GM12878 (cell line): Measurements from ENCODE around the gene ALDH1A1. TPM values are rescaled to one million over a fixed set of nuclear protein-coding genes. Genes with fewer than 3 reads are reported as not detected.

Experiments used
- ATAC-seq: fragments of 200-7000 bp; cut with Tn5 transposase; 3 replicates; pipeline ENCODE4 v1.9.1; 2020; ENCODE audit warnings: mild to moderate bottlenecking, moderate library complexity
- BruUV-seq: library from RNA; stranded (reverse); fragments of 400-500 nt; replicated peaks from 2 replicates; lab custom pipeline; 2021; lab: Mats Ljungman, UMichigan
- CTCF ChIA-PET: fragments of 300-600 bp; sonication (Branson Sonifier 250); formaldehyde crosslinking; extraction: SDS; loops from one replicate; lab custom pipeline; 2021; ENCODE audit warnings: inconsistent platforms; lab: Yijun Ruan, JAX
- POLR2A ChIA-PET: fragments of 350-600 bp; formaldehyde crosslinking; extraction: SDS; loops from one replicate; lab custom pipeline; 2021; ENCODE audit warnings: inconsistent platforms; lab: Charles Lee
- RAD21 ChIA-PET: fragments of 300-600 bp; sonication (Branson Sonifier 250); formaldehyde crosslinking; loops from one replicate; lab custom pipeline; 2023; ENCODE audit warnings: antibody characterized with exemption; ENCODE audit not compliant: unreplicated experiment; lab: Charles Lee
- SMC1A ChIA-PET: fragments of 300-600 bp; sonication (Branson Sonifier 250); formaldehyde crosslinking; loops from one replicate; lab custom pipeline; 2023; ENCODE audit not compliant: unreplicated experiment, uncharacterized antibody; lab: Charles Lee
- DNase-seq: peaks from one replicate; pipeline ENCODE4 v3.0.0-alpha.2; 2011; ENCODE audit warnings: low read depth, low spot score
- FAIRE-seq: peaks from 3 replicates; lab custom pipeline; 2011; peaks lifted over from hg19 to GRCh38; lab: Jason Lieb, UNC
- H2AFZ ChIP-seq: 2 replicates; pipeline ENCODE4 v1.6.0; 2011; ENCODE audit warnings: low read depth, low read length, control low read depth; ENCODE audit not compliant: control insufficient read depth
- H3K27ac ChIP-seq: 2 replicates; pipeline ENCODE4 v1.5.1; 2011; ENCODE audit warnings: control low read depth; ENCODE audit not compliant: control insufficient read depth, insufficient read depth
- H3K27me3 ChIP-seq, 2 experiments: replicated peaks in 1 of 2; 2 replicates each; pipeline versions ENCODE4 v1.6.0 to v1.6.1; 2011; ENCODE audit warnings: low read length in 1 of 2; ENCODE audit not compliant: control insufficient read depth in 2 of 2, insufficient read depth in 2 of 2
- H3K36me3 ChIP-seq, 2 experiments: 2 replicates each; pipeline ENCODE4 v1.5.1; 2011; ENCODE audit warnings: low read length in 1 of 2; ENCODE audit not compliant: control insufficient read depth in 2 of 2, insufficient read depth in 2 of 2
- H3K4me1 ChIP-seq: 2 replicates; pipeline ENCODE4 v1.6.1; 2011; ENCODE audit warnings: mild to moderate bottlenecking, low read length, moderate library complexity, mixed read lengths; ENCODE audit not compliant: control insufficient read depth, insufficient read depth
- H3K4me2 ChIP-seq: 2 replicates; pipeline ENCODE4 v1.6.0; 2011; ENCODE audit warnings: control low read depth; ENCODE audit not compliant: control insufficient read depth, insufficient read depth
- H3K4me3 ChIP-seq: fragments of 200-600 bp; sonication (generic); 2 replicates; pipeline ENCODE4 v1.5.1; 2016
- H3K79me2 ChIP-seq: 2 replicates; pipeline ENCODE4 v1.6.0; 2011; ENCODE audit warnings: low read length; ENCODE audit not compliant: control insufficient read depth, insufficient read depth
- H3K9ac ChIP-seq: 2 replicates; pipeline ENCODE4 v1.8.0; 2011; ENCODE audit warnings: low read length, control low read depth, mixed read lengths; ENCODE audit not compliant: control insufficient read depth, insufficient read depth
- H3K9me3 ChIP-seq: replicated peaks from 3 replicates; pipeline ENCODE4 v1.5.1; 2011; ENCODE audit warnings: mild to moderate bottlenecking, low read length; ENCODE audit not compliant: control insufficient read depth, insufficient read depth
- H4K20me1 ChIP-seq: 2 replicates; pipeline ENCODE4 v1.6.0; 2011; ENCODE audit not compliant: control insufficient read depth, insufficient read depth
- BHLHE40 ChIP-seq, 2 experiments: fragments of 450-650 bp in 1 of 2; IDR thresholded peaks; 2 replicates each; pipeline ENCODE4 v1.6.1; 2011 to 2017; ENCODE audit warnings: low read depth in 2 of 2, borderline replicate concordance in 1 of 2, improper control_type of control experiment in 1 of 2, low read length in 1 of 2, mild to moderate bottlenecking in 1 of 2
- CBFB ChIP-seq: IDR thresholded peaks from 2 replicates; pipeline ENCODE4 v1.6.1; 2016; ENCODE audit warnings: antibody characterized with exemption, low read depth
- MAX ChIP-seq: IDR thresholded peaks from 2 replicates; pipeline ENCODE4 v1.6.1; 2012; ENCODE audit warnings: low read depth, low read length, improper control_type of control experiment
- MEF2A ChIP-seq: IDR thresholded peaks from 2 replicates; pipeline ENCODE4 v1.6.1; 2011; ENCODE audit warnings: low read depth, mild to moderate bottlenecking, low read length, moderate library complexity; ENCODE audit not compliant: insufficient read depth
- NFXL1 ChIP-seq: fragments of 450-650 bp; IDR thresholded peaks from 2 replicates; pipeline ENCODE4 v1.6.1; 2017; ENCODE audit warnings: antibody characterized with exemption, mild to moderate bottlenecking, borderline replicate concordance
- PML ChIP-seq: IDR thresholded peaks from 2 replicates; pipeline ENCODE4 v1.6.1; 2012; ENCODE audit warnings: low read length, inconsistent platforms
- POLR2AphosphoS2 ChIP-seq: IDR thresholded peaks from 2 replicates; pipeline ENCODE4 v1.6.1; 2011; ENCODE audit warnings: low read depth, mild to moderate bottlenecking, low read length, improper control_type of control experiment, moderate library complexity
- RBBP5 ChIP-seq: fragments of 200-600 bp; sonication (generic); conservative IDR thresholded peaks from 2 replicates; pipeline ENCODE4 v1.6.1; 2016
- RCOR1 ChIP-seq: conservative IDR thresholded peaks from 2 replicates; pipeline ENCODE4 v1.6.1; 2012; ENCODE audit warnings: low read depth, low read length, improper control_type of control experiment
- TAF1 ChIP-seq: IDR thresholded peaks from 2 replicates; pipeline ENCODE4 v1.6.1; 2011; ENCODE audit warnings: mild to moderate bottlenecking, low read depth, low read length, borderline replicate concordance
- YBX1 ChIP-seq: fragments of 450-650 bp; IDR thresholded peaks from 2 replicates; pipeline ENCODE4 v1.6.1; 2016; ENCODE audit warnings: antibody characterized with exemption
- WGBS: methylation state at CpG from one replicate; pipeline ENCODE4 v1.1.6; 2016; ENCODE audit warnings: low lambda C conversion rate; ENCODE audit not compliant: insufficient replicate concordance, insufficient coverage; ENCODE audit errors: missing lambda C conversion rate; 5-methylcytosine and 5-hydroxymethylcytosine counted together
- in situ Hi-C: fragments of 300-500 bp; cut with MboI; formaldehyde crosslinking; loops from 9 replicates; pipeline ENCODE4 v1.14.3; 2018; ENCODE audit warnings: mixed read lengths
- intact Hi-C: fragments of 100-400 bp; cut with micrococcal nuclease; formaldehyde crosslinking; loops from one replicate; pipeline ENCODE4 v1.14.2; 2022; ENCODE audit not compliant: unreplicated experiment
- polyA plus RNA-seq, 11 experiments: library from polyadenylated mRNA; depleted of rRNA in 4 of 11; unstranded in 6 of 11; stranded (reverse) in 5 of 11; fragments of >200 nt; fragmentation: Nextera tagmentation in 4 of 11; fragmentation: Illumina TruSeq in 1 of 11; extraction: Ambion mirVana in 4 of 11; extraction: Trizol in 1 of 11; gene quantifications; 1 replicate in 1 of 11; 2 replicates in 10 of 11; pipeline versions ENCODE4 v1.2.1 to v1.2.3, GENCODE V29; 2011 to 2016; ENCODE audit warnings: inconsistent platforms in 2 of 11, missing spikeins in 2 of 11, low read depth in 1 of 11
- total RNA-seq, 4 experiments: library from RNA; depleted of rRNA in 3 of 4; stranded (reverse); fragments of >200 nt in 3 of 4; fragmentation: Illumina TruSeq in 1 of 4; extraction: Trizol in 1 of 4; gene quantifications; 2 replicates each; pipeline versions ENCODE4 v1.2.1 to v1.2.3, GENCODE V29; 2013 to 2021
- TF ChIP-seq, protein P1 (sequence below): IDR thresholded peaks from 2 replicates; pipeline ENCODE4 v1.6.1; 2012; ENCODE audit warnings: mild to moderate bottlenecking, low read depth, low read length
- TF ChIP-seq, protein P2 (sequence below): fragments of 450-650 bp; formaldehyde crosslinking; IDR thresholded peaks from 2 replicates; pipeline ENCODE4 v1.4.0; 2020; ENCODE audit warnings: mild to moderate bottlenecking, moderate library complexity

The ALDH1A1 gene
- total and polyA plus RNA-seq, 10 of the 15 experiments (the other 5 are each of a cell fraction or from before 2014, with no cell fraction given), result 0.03 to 0.54 TPM; not detected in 8

DNA sequence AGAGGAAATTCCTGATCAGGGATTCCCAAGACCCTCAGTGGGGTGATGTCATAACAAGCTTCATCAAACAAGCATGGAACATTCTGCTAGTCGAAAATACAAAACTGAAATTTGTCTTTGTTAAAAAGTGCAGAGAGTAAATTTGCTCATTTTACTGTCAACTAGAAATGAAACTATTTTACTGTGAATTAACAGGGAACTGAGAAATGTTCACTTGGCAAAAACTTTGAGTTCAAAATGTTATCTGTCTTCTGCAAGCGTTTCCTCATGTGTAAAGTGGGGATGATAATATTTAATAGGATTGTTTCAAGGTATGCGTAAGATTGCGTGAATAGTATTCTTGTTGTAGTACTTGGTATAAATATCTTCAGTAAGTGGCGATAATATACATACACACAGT, 45.4 kb downstream of the ALDH1A1 start:
- no peak overlapping the region for H2AFZ ChIP-seq
- intact Hi-C loops, result no loop called here
- H3K27ac ChIP-seq, result no peak overlapping the region
- no peaks in the 10 kb centered on the region for H3K27me3 ChIP-seq
- in situ Hi-C loops, result no loop called here
- no peak overlapping the region for H3K9ac ChIP-seq
- H3K4me1 ChIP-seq, result no peaks in the 10 kb centered on the region
- ATAC-seq, result no peak
- H3K36me3 ChIP-seq, result no peaks in the 10 kb centered on the region
- ChIA-PET SMC1A (no interaction called here), RAD21 (no interaction called here), CTCF (interaction anchor here (1.2 kb wide), 1 partner anchor 204 kb away, joined by 3 read pairs; no protein-coding TSS in a partner anchor), POLR2A (no interaction called here)
- no peak overlapping the region for H3K4me3 ChIP-seq
- H4K20me1 ChIP-seq, result no peaks in the 10 kb centered on the region
- FAIRE-seq, result no peak
- H3K4me2 ChIP-seq, result no peak overlapping the region
- no peak for DNase-seq
- H3K9me3 ChIP-seq, result no peaks in the 10 kb centered on the region
- BruUV-seq, result no TSS peak
- H3K79me2 ChIP-seq, result no peaks in the 10 kb centered on the region
- 40% methylated on average over 5 of the region's 5 CpGs for WGBS
- TF ChIP-seq CBFB (no peak), POLR2AphosphoS2 (no peak), RCOR1 (no peak), TAF1 (no peak), PML (no peak), YBX1 (no peak), NFXL1 (no peak), MEF2A (no peak), MAX (no peak), RBBP5 (no peak), BHLHE40 (IDR thresholded peaks at IDR 0.05; ENCODE audit: borderline replicate concordance in 1 of 2, low read depth in 2 of 2, low read length in 1 of 2) (no peak)
- TF ChIP-seq, protein P1, sequence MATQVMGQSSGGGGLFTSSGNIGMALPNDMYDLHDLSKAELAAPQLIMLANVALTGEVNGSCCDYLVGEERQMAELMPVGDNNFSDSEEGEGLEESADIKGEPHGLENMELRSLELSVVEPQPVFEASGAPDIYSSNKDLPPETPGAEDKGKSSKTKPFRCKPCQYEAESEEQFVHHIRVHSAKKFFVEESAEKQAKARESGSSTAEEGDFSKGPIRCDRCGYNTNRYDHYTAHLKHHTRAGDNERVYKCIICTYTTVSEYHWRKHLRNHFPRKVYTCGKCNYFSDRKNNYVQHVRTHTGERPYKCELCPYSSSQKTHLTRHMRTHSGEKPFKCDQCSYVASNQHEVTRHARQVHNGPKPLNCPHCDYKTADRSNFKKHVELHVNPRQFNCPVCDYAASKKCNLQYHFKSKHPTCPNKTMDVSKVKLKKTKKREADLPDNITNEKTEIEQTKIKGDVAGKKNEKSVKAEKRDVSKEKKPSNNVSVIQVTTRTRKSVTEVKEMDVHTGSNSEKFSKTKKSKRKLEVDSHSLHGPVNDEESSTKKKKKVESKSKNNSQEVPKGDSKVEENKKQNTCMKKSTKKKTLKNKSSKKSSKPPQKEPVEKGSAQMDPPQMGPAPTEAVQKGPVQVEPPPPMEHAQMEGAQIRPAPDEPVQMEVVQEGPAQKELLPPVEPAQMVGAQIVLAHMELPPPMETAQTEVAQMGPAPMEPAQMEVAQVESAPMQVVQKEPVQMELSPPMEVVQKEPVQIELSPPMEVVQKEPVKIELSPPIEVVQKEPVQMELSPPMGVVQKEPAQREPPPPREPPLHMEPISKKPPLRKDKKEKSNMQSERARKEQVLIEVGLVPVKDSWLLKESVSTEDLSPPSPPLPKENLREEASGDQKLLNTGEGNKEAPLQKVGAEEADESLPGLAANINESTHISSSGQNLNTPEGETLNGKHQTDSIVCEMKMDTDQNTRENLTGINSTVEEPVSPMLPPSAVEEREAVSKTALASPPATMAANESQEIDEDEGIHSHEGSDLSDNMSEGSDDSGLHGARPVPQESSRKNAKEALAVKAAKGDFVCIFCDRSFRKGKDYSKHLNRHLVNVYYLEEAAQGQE, result no peak
- TF ChIP-seq, protein P2, sequence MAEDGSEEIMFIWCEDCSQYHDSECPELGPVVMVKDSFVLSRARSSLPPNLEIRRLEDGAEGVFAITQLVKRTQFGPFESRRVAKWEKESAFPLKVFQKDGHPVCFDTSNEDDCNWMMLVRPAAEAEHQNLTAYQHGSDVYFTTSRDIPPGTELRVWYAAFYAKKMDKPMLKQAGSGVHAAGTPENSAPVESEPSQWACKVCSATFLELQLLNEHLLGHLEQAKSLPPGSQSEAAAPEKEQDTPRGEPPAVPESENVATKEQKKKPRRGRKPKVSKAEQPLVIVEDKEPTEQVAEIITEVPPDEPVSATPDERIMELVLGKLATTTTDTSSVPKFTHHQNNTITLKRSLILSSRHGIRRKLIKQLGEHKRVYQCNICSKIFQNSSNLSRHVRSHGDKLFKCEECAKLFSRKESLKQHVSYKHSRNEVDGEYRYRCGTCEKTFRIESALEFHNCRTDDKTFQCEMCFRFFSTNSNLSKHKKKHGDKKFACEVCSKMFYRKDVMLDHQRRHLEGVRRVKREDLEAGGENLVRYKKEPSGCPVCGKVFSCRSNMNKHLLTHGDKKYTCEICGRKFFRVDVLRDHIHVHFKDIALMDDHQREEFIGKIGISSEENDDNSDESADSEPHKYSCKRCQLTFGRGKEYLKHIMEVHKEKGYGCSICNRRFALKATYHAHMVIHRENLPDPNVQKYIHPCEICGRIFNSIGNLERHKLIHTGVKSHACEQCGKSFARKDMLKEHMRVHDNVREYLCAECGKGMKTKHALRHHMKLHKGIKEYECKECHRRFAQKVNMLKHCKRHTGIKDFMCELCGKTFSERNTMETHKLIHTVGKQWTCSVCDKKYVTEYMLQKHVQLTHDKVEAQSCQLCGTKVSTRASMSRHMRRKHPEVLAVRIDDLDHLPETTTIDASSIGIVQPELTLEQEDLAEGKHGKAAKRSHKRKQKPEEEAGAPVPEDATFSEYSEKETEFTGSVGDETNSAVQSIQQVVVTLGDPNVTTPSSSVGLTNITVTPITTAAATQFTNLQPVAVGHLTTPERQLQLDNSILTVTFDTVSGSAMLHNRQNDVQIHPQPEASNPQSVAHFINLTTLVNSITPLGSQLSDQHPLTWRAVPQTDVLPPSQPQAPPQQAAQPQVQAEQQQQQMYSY (CRISPR knock-in tag), result no peak
